GM12892 (cell line): ENCODE data around the gene CFAP61.

Experiments used
- DNase-seq: peaks from one replicate; pipeline ENCODE4 v3.0.0; 2011; ENCODE audit not compliant: insufficient read length
- FAIRE-seq: peaks from 2 replicates; lab custom pipeline; 2011; peaks lifted over from hg19 to GRCh38; lab: Jason Lieb, UNC
- POLR2A ChIP-seq: IDR thresholded peaks from 2 replicates; pipeline ENCODE4 v1.6.1; 2011; ENCODE audit warnings: low read depth, low read length, control low read depth
- POLR2AphosphoS5 ChIP-seq: IDR thresholded peaks from 2 replicates; pipeline ENCODE4 v1.6.1; 2011; ENCODE audit warnings: low read depth, low read length, control low read depth
- TAF1 ChIP-seq: IDR thresholded peaks from 2 replicates; pipeline ENCODE4 v1.6.1; 2011; ENCODE audit warnings: low read depth, mild to moderate bottlenecking, control low read depth, low read length, borderline replicate concordance

The CFAP61 gene

DNA sequence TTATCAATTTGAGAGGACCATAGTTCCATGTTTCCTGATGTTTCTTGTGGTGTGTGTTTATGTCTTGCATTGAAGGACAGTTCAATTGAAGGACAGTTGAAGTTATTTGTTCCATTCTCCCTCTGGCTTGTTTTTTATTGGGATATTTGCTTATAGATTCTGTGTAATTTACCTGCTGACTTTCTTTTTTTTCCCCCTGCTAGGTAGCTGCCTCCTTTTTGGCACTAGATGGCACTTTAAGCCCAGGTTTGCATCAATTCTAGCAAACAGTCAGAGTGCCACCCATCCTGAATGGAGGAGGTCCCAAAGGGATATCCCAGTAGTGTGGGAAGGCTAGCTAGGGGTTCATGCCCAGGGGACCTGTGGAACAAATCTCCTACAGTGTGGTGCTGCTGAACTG, 78.1 kb downstream of the CFAP61 start:
- DNase-seq (no peak), FAIRE-seq (no peak)
- no peak for TF ChIP-seq TAF1
- TF ChIP-seq POLR2A = no peak
- TF ChIP-seq POLR2AphosphoS5 = no peak

DNA sequence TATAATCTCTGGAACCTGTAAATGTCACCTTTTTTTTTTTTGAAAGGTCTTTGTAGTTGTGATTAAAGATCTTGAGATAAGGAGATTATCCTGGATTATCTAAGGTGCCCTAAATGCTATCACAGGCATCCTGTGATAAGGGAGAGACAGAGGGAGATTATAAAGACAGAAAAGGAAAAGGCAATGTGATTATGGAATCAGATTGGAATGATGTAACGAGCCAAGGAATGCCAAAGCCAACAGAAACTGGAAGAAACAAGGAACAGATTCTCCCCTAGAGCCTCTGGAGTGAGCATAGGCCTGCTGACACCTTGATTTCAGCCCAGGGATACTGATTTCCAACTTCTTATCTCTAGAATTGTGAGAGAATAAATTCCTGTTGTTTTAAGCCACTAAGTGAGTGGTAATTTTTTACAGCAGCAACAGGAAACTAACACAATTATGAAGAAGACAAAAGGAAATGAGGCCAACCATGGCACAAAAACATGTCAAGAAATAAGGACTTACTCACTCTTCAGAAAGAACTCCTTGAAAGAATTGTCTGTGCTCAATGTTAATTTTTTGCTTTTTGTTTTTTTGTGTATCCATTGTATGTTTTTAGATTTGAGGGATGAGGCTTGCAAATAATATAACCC, 82.7 kb downstream of the CFAP61 start:
- no peak for TF ChIP-seq POLR2A
- no peak for TF ChIP-seq TAF1
- TF ChIP-seq POLR2AphosphoS5 = no peak
- no peak for DNase-seq
- no peak for FAIRE-seq

DNA sequence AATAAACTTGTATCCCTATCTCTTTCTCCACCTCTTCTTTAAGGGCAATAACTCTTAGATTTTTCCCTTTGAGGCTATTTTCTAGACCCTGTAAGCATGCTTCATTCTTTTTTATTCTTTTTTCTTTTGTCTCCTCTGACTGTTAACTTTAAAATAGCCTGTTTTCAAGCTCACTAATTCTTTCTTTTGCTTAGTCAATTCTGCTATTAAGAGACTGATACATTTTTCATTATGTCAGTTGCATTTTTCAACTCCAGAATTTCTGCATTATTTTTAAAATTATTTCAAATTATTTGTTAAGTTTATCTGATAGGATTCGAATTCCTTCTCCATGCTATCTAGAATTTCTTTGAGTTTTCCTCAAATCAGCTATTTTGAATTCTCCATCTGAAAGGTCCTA, 84.0 kb downstream of the CFAP61 start:
- no peak for FAIRE-seq
- no peak for TF ChIP-seq POLR2AphosphoS5
- TF ChIP-seq POLR2A = no peak
- no peak for TF ChIP-seq TAF1
- DNase-seq = no peak

DNA sequence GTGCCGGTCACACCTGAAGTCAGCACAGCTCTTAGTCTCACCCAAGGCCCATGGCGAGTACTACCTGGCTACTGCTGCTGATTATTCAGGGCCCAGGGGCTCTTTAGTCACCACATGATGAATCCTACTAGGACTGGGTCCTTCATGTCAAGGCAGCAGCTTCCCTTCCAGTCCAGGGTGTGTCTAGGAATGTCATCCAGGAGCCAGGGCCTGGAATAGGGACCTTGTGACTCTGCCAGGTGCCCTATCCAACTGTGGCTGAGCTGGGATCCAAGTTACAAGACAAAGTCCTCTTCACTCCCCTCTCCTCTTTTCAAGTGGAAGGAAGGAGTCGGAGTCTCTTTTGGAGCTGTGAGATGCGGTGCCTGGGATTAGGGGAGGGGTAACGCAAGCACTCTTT, 85.5 kb downstream of the CFAP61 start:
- FAIRE-seq (no peak), DNase-seq (no peak)
- TF ChIP-seq POLR2AphosphoS5 (no peak), POLR2A (no peak), TAF1 (no peak)

DNA sequence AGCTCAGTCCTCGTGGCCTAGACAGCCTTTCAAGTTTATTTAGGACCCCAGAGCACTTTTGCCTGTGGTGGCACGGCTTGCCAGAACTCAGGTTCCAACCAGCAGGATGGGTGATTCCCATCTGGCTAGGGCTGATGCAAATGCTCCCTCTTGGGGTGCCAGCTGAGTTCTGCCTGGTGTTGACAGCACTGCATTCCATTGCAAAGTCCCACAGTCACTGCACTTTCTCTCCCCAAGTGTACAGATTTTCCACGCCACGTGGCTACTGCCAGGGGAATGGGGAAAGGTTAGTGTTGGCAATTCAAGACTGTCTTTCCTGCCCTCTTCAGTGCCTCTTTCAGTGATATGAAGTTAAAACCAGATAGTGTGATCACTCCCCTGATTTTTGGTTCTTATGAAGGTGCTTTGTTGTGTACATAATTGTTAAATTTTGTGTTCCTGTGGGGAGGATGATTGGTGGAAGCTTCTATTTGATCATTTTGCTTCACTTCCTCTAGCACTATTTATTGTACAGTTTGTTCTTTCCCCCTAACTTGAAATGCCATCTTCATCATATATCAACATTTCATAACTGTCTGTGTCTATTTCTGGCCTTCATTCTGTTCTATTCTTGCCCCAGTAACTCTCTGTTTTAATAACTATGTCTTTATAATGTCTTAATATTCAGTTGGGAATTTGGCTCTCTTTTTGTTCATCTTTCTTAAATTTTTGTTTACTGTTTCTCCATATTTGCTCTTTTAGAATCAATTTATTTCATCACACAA, 86.2 kb downstream of the CFAP61 start:
- no peak for TF ChIP-seq TAF1
- DNase-seq (no peak), FAIRE-seq (no peak)

DNA sequence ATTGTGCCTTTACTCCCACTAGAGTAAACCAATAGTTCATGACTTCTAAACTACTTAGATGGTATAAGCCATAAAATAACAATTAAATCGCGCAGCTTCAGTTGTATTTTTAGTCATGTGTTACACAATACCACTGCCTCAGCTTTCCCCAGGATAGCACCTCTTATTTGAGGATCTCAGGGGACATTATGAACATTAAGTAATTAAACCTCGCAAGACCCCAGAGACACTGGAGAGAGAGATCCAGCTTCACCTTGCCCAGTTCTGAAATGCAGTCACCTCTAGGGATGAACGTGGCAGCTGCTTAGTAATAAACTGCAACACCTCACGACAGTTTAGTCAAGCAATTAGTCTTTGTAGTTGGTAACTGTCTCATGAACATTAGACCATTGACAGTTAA, 87.1 kb downstream of the CFAP61 start:
- no peak for TF ChIP-seq POLR2A
- TF ChIP-seq TAF1 = no peak
- no peak for TF ChIP-seq POLR2AphosphoS5
- FAIRE-seq = no peak
- DNase-seq = no peak

DNA sequence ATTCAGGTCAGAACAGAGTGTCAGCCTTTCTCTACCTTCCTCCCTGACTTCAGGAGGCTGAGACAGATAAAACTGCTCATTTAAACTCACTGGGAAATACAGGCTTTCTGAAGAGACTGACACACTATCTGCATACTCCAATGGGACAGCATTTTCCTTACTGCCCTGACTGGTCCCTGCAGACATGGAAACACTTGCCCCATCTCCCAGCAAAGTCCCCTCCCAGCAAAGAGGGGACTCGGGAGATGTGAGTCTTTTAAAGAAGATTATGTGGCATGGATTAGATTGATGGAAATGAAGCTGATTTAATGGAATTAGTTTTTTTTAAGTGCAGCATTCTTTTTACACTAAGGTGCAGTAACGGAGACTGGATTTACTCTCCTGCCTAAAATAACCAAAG, 90.8 kb downstream of the CFAP61 start:
- no peak for TF ChIP-seq POLR2AphosphoS5
- no peak for TF ChIP-seq TAF1
- no peak for TF ChIP-seq POLR2A
- no peak for FAIRE-seq
- DNase-seq = no peak

DNA sequence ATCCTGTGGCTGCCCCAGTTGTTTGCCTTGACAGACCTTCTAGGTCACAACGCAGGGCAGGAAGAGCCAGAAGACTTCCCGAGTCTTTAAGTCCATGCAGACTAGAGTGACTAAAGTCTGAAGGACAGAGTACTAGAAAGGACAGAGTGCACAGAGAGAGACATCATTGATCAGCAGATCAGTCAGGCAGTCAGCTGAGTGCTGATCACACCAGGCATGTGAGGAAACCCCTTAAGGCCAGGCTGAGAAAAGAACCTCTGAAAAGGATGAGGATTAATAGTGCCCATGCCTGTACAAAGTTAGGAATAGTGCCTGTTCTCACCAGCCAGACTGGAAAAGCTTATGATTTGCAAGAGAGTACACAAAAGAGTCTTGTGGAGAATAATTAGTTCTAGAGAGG, 91.3 kb downstream of the CFAP61 start:
- TF ChIP-seq TAF1 (no peak), POLR2A (no peak), POLR2AphosphoS5 (no peak)
- DNase-seq (no peak), FAIRE-seq (no peak)

DNA sequence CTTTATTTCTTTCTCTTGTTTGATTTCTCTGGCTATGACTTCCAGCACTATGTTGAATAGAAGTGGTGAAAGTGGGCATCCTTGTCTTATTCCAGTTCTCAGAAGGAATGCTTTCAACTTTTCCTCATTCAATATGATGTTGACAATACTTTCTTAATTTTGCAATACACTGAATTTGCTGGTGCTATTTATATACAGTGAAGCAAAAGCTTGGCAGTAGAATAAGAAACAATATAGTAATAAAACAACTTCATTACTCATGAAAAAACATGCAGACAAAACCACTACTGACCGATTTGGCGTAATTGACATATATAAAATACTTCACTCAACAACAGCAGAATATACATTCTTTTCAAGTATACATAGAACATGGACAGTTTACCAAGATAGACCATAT, 96.4 kb downstream of the CFAP61 start:
- no peak for FAIRE-seq
- DNase-seq = no peak
- TF ChIP-seq POLR2AphosphoS5 (no peak), POLR2A (no peak), TAF1 (no peak)

DNA sequence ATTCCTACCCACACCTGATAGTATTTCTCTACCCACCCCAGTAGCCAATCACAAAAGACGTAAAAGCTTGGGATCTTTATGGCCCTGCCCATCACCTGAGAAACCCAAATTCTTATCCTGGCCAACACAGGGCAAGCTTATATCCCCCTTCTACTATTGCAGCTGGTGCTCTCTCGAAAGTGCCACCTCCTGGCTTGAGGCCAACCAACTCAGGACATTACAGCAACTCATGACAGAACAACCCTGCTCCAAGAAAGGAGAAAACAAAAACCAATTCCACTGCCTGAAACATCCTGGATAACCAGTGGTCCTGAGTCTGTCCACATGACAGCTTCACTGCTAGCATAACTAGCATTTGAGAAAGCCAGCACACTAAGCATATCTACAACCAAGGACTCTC, 97.9 kb downstream of the CFAP61 start:
- TF ChIP-seq POLR2A (no peak), TAF1 (no peak), POLR2AphosphoS5 (no peak)
- DNase-seq (no peak), FAIRE-seq (no peak)

DNA sequence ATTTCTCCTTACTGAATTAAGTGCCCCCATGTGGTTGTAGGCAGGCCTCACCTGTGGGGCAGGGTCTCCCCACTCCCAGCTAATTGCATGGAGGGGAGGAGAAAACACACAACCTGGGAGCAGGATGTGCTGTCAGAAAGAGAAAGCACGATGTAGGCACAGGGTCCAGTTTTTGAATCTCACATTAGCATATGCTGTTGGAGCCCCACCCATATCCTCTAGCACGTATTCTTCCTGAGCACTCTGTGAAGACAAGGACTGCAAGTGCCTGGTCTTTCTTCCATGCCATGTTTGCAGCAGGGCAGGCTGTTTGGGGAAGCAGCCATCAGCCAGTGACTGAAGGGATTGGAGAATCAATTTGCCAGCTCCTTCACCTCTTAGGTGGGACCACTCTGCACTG, 108.2 kb downstream of the CFAP61 start:
- FAIRE-seq (no peak), DNase-seq (no peak)
- TF ChIP-seq POLR2AphosphoS5 (no peak), TAF1 (no peak), POLR2A (no peak)

DNA sequence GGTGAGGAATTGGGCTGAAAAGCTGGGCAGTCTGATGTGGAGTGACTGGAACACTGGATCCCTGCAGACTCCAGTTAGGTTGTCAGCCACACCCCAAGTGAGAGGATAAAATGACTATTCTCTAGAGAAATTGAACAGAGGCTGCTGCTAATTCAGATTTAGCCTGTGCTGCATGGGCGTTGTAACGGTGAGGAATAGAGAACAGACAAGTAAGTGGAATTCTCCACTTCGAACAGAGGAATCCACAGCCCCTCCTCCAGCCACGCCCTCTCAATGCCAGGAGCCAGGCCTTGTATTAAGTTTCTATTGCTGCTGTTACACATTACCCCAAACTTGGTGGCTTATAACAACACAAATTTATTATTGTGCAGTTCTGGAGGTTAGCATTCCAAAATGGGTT, 109.3 kb downstream of the CFAP61 start:
- TF ChIP-seq TAF1 = no peak
- no peak for TF ChIP-seq POLR2AphosphoS5
- TF ChIP-seq POLR2A = no peak
- FAIRE-seq (no peak), DNase-seq (no peak)
